ENCODE measurements around the gene ITPKA.

The ITPKA gene

GRCh38 chr15:41506796-41507341 lies 13.2 kb downstream of the ITPKA start:
- no peaks in the 10 kb centered on the region for H3K4me1 ChIP-seq (ENCODE audit: insufficient read depth, low read length)
- no peaks in the 10 kb centered on the region for H3K36me3 ChIP-seq (ENCODE audit: insufficient read depth, low read length)
- no peak overlapping the region for H2AFZ ChIP-seq (ENCODE audit: low read depth, low read length)
- peak; percentile 18 for TF ChIP-seq CTCF (IDR thresholded peaks at IDR 0.05; ENCODE audit: borderline replicate concordance, extremely low read depth, low read length, poor library complexity, severe bottlenecking)
- no peak for TF ChIP-seq EZH2 (IDR thresholded peaks at IDR 0.05; ENCODE audit: borderline replicate concordance, low read depth, low read length, severe bottlenecking)
- no peaks in the 10 kb centered on the region for H3K9me3 ChIP-seq (ENCODE audit: insufficient read depth, low read length, severe bottlenecking)
- ATAC-seq (ENCODE audit: insufficient read depth, low read depth) (no peak), DNase-seq (no peak)
- H3K79me2 ChIP-seq (ENCODE audit: insufficient read depth, low read length), result no peaks in the 10 kb centered on the region
- H3K9ac ChIP-seq (ENCODE audit: low read depth, low read length), result no peak overlapping the region
- no peak overlapping the region for H3K27ac ChIP-seq (ENCODE audit: low read length)
- no peaks in the 10 kb centered on the region for H4K20me1 ChIP-seq (ENCODE audit: insufficient read depth, low read length)
- no peak overlapping the region for H3K4me3 ChIP-seq (ENCODE audit: low read depth in 1 of 2, low read length in 2 of 2)
- no peaks in the 10 kb centered on the region for H3K27me3 ChIP-seq (ENCODE audit: insufficient read depth, low read length, poor library complexity)
- H3K4me2 ChIP-seq (ENCODE audit: insufficient read depth, low read length), result no peak overlapping the region

DNA sequence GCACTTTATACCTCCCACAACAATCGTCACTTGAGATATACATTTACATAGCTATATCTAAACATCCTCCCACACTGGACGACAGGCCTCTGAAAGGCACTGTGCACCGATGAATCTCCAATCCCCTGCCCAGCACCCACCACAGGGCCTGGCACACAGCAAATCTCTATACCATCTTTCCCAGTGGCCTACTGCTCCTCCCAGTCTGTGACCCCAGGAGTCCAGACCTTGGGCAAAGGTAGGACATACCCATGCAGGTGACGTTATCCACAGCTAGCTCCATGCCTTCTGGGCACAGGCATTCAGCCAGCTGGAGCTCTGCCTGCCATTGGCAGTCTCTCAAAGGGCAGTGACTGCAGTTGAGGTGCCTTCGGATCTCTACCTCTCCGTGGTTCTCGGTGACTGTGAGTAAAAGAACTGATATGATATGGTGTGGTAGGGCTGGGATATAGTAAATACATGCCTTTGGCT lies 14.2 kb downstream of the ITPKA start:
- Histone ChIP-seq H3K27ac (ENCODE audit: low read length) (no peak overlapping the region), H3K4me1 (ENCODE audit: insufficient read depth, low read length) (no peaks in the 10 kb centered on the region), H3K27me3 (ENCODE audit: insufficient read depth, low read length, poor library complexity) (no peaks in the 10 kb centered on the region), H3K36me3 (ENCODE audit: insufficient read depth, low read length) (no peaks in the 10 kb centered on the region), H4K20me1 (ENCODE audit: insufficient read depth, low read length) (no peaks in the 10 kb centered on the region), H3K9ac (ENCODE audit: low read depth, low read length) (no peak overlapping the region), H3K4me2 (ENCODE audit: insufficient read depth, low read length) (no peak overlapping the region), H2AFZ (ENCODE audit: low read depth, low read length) (no peak overlapping the region), H3K9me3 (ENCODE audit: insufficient read depth, low read length, severe bottlenecking) (no peaks in the 10 kb centered on the region), H3K79me2 (ENCODE audit: insufficient read depth, low read length) (no peaks in the 10 kb centered on the region), H3K4me3 (ENCODE audit: low read depth in 1 of 2, low read length in 2 of 2) (no peak overlapping the region)
- TF ChIP-seq EZH2 (IDR thresholded peaks at IDR 0.05; ENCODE audit: borderline replicate concordance, low read depth, low read length, severe bottlenecking) (no peak), CTCF (IDR thresholded peaks at IDR 0.05; ENCODE audit: borderline replicate concordance, extremely low read depth, low read length, poor library complexity, severe bottlenecking) (no peak)
- ATAC-seq (ENCODE audit: insufficient read depth, low read depth) (no peak), DNase-seq (no peak)

- no peak for TF ChIP-seq EZH2 (IDR thresholded peaks at IDR 0.05; ENCODE audit: borderline replicate concordance, low read depth, low read length, severe bottlenecking)
- TF ChIP-seq CTCF (IDR thresholded peaks at IDR 0.05; ENCODE audit: borderline replicate concordance, extremely low read depth, low read length, poor library complexity, severe bottlenecking), result no peak
- no peak overlapping the region for H3K9ac ChIP-seq (ENCODE audit: low read depth, low read length)
- H3K4me2 ChIP-seq (ENCODE audit: insufficient read depth, low read length), result no peak overlapping the region
- H3K9me3 ChIP-seq (ENCODE audit: insufficient read depth, low read length, severe bottlenecking), result no peaks in the 10 kb centered on the region
- H3K27me3 ChIP-seq (ENCODE audit: insufficient read depth, low read length, poor library complexity), result no peaks in the 10 kb centered on the region
- DNase-seq, result no peak
- H3K36me3 ChIP-seq (ENCODE audit: insufficient read depth, low read length), result no peaks in the 10 kb centered on the region
- H3K79me2 ChIP-seq (ENCODE audit: insufficient read depth, low read length), result no peaks in the 10 kb centered on the region
- H3K4me3 ChIP-seq (ENCODE audit: low read depth in 1 of 2, low read length in 2 of 2), result no peak overlapping the region
- H3K27ac ChIP-seq (ENCODE audit: low read length), result no peak overlapping the region
- H2AFZ ChIP-seq (ENCODE audit: low read depth, low read length), result no peak overlapping the region
- no peaks in the 10 kb centered on the region for H4K20me1 ChIP-seq (ENCODE audit: insufficient read depth, low read length)
- ATAC-seq (ENCODE audit: insufficient read depth, low read depth), result no peak
- H3K4me1 ChIP-seq (ENCODE audit: insufficient read depth, low read length), result no peaks in the 10 kb centered on the region
These were observed 17.1 kb downstream of the ITPKA start for GRCh38 chr15:41510728-41511127.
